ENCODE data around the gene FSHR.

FSHR gene

GRCh38 chr2:48965204-48965603 lies 189.1 kb downstream of the FSHR start:
- no peak for DNase-seq (ENCODE audit: low read depth, low spot score)

GRCh38 chr2:48961009-48961408 lies 193.3 kb downstream of the FSHR start:
- DNase-seq (ENCODE audit: low read depth, low spot score) = no peak

GRCh38 chr2:48954935-48955334 lies 199.4 kb downstream of the FSHR start:
- no peak for DNase-seq (ENCODE audit: low read depth, low spot score)

GRCh38 chr2:48954311-48954710 lies 200.0 kb downstream of the FSHR start:
- DNase-seq (ENCODE audit: low read depth, low spot score) = no peak

- DNase-seq (ENCODE audit: low read depth, low spot score) = no peak
Measured at GRCh38 chr2:48952614-48953013, 201.7 kb downstream of the FSHR start.

GRCh38 chr2:48952143-48952542 lies 202.2 kb downstream of the FSHR start:
- DNase-seq (ENCODE audit: low read depth, low spot score) = no peak

- no peak for DNase-seq (ENCODE audit: low read depth, low spot score)
Measured at GRCh38 chr2:48948400-48949125, 205.8 kb downstream of the FSHR start.

GRCh38 chr2:48946449-48947048 lies 207.8 kb downstream of the FSHR start:
- DNase-seq (ENCODE audit: low read depth, low spot score) = no peak

- no peak for DNase-seq (ENCODE audit: low read depth, low spot score)
Measured at GRCh38 chr2:48944956-48945355, 209.4 kb downstream of the FSHR start.

- no peak for DNase-seq (ENCODE audit: low read depth, low spot score)
Measured at GRCh38 chr2:48943436-48943835, 210.9 kb downstream of the FSHR start.

- no peak for DNase-seq (ENCODE audit: low read depth, low spot score)
Measured at GRCh38 chr2:48941908-48942307, 212.4 kb downstream of the FSHR start.

GRCh38 chr2:48941456-48941855 lies 212.9 kb downstream of the FSHR start:
- DNase-seq (ENCODE audit: low read depth, low spot score) = no peak

- DNase-seq (ENCODE audit: low read depth, low spot score) = no peak
Measured at GRCh38 chr2:48940606-48941005, 213.7 kb downstream of the FSHR start.

- DNase-seq (ENCODE audit: low read depth, low spot score) = no peak
Measured at GRCh38 chr2:48939232-48939631, 215.1 kb downstream of the FSHR start.

- DNase-seq (ENCODE audit: low read depth, low spot score) = no peak
Measured at GRCh38 chr2:48938231-48938630, 216.1 kb downstream of the FSHR start.

- no peak for DNase-seq (ENCODE audit: low read depth, low spot score)
Measured at GRCh38 chr2:48934807-48935206, 219.5 kb downstream of the FSHR start.

- DNase-seq (ENCODE audit: low read depth, low spot score) = no peak
Measured at GRCh38 chr2:48933828-48934497, 220.4 kb downstream of the FSHR start.

GRCh38 chr2:48932667-48933066 lies 221.6 kb downstream of the FSHR start:
- no peak for DNase-seq (ENCODE audit: low read depth, low spot score)

GRCh38 chr2:48929571-48930301 lies 224.6 kb downstream of the FSHR start:
- DNase-seq (ENCODE audit: low read depth, low spot score) = no peak

- no peak for DNase-seq (ENCODE audit: low read depth, low spot score)
Measured at GRCh38 chr2:48927355-48927754, 227.0 kb downstream of the FSHR start.

- DNase-seq (ENCODE audit: low read depth, low spot score) = no peak
Measured at GRCh38 chr2:48915884-48916283, 238.4 kb downstream of the FSHR start.

GRCh38 chr2:48915227-48915626 lies 239.1 kb downstream of the FSHR start:
- no peak for DNase-seq (ENCODE audit: low read depth, low spot score)
